Esophagus muscularis mucosa (tissue), 4 donors: ENCODE data around the gene DNM3.
"Not testable (repeated sequence)": the region's sequence is repeated elsewhere in the genome, so short reads cannot be mapped to it uniquely, and the experiment has no call there.

ENCODE experiments used
- EP300 ChIP-seq: sonication (generic); formaldehyde crosslinking; IDR thresholded peaks from one replicate; pipeline ENCODE4 v1.6.1; 2017; ENCODE audit warnings: antibody characterized with exemption
- POLR2A ChIP-seq: fragments of 450-650 bp; IDR thresholded peaks from one replicate; pipeline ENCODE4 v1.6.1; 2017; ENCODE audit warnings: antibody characterized with exemption, moderate library complexity, mild to moderate bottlenecking, low read depth
- POLR2AphosphoS5 ChIP-seq, 2 donors: sonication (generic); formaldehyde crosslinking; IDR thresholded peaks; one replicate each; pipeline ENCODE4 v1.6.1; 2017; ENCODE audit warnings: antibody characterized with exemption in 2 of 2
- TF ChIP-seq, protein P1 (sequence below), 3 experiments: fragments of 200-600 bp in 2 of 3; fragments of 450-650 bp in 1 of 3; sonication (generic) in 2 of 3; IDR thresholded peaks; one replicate each; pipeline ENCODE4 v1.5.1; 2017 to 2019; ENCODE audit warnings: antibody characterized with exemption in 3 of 3, mild to moderate bottlenecking in 2 of 3, moderate library complexity in 1 of 3

DNA sequence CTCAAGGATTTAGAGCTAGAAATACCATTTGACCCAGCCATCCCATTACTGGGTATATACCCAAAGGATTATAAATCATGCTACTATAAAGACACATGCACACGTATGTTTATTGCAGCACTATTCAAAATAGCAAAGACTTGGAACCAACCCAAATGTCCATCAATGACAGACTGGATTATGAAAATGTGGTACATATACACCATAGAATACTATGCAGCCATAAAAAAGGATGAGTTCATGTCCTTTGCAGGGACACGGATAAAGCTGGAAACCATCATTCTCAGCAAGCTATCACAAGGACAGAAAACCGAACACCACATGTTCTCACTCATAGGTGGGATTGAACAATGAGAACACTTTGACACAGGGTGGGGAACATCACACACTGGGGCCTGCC, 595.9 kb downstream of the DNM3 start:
- TF ChIP-seq, protein P1, sequence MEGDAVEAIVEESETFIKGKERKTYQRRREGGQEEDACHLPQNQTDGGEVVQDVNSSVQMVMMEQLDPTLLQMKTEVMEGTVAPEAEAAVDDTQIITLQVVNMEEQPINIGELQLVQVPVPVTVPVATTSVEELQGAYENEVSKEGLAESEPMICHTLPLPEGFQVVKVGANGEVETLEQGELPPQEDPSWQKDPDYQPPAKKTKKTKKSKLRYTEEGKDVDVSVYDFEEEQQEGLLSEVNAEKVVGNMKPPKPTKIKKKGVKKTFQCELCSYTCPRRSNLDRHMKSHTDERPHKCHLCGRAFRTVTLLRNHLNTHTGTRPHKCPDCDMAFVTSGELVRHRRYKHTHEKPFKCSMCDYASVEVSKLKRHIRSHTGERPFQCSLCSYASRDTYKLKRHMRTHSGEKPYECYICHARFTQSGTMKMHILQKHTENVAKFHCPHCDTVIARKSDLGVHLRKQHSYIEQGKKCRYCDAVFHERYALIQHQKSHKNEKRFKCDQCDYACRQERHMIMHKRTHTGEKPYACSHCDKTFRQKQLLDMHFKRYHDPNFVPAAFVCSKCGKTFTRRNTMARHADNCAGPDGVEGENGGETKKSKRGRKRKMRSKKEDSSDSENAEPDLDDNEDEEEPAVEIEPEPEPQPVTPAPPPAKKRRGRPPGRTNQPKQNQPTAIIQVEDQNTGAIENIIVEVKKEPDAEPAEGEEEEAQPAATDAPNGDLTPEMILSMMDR (IDR thresholded peaks at IDR 0.05), result not testable (repeated sequence)
- TF ChIP-seq POLR2A; POLR2AphosphoS5 (IDR thresholded peaks at IDR 0.05); EP300: not testable (repeated sequence)
